GM23338 (cell line): ENCODE data around the gene JAZF1. TPM values are rescaled to one million over a fixed set of nuclear protein-coding genes. Genes with fewer than 3 reads are reported as not detected.

Experiments used
- ATAC-seq: fragments of 200-7000 bp; cut with Tn5 transposase; 3 replicates; pipeline ENCODE4 v1.9.1; 2020
- DNase-seq: peaks from one replicate; pipeline ENCODE4 v3.0.0-alpha.2; 2015; ENCODE audit warnings: low spot score
- H2AFZ ChIP-seq: fragments of 200-600 bp; sonication (generic); 2 replicates; pipeline ENCODE4 v1.8.0; 2016; ENCODE audit warnings: antibody characterized with exemption, mild to moderate bottlenecking, moderate library complexity
- H3F3A ChIP-seq: fragments of 200-600 bp; sonication (generic); replicated peaks from 2 replicates; pipeline ENCODE4 v1.8.0; 2017; ENCODE audit warnings: antibody characterized with exemption, mixed run types, low read depth
- H3K27ac ChIP-seq: fragments of 200-600 bp; sonication (generic); 2 replicates; pipeline ENCODE4 v1.6.1; 2016; ENCODE audit warnings: low read depth
- H3K27me3 ChIP-seq: fragments of 200-600 bp; sonication (generic); 2 replicates; pipeline ENCODE4 v1.8.0; 2016; ENCODE audit warnings: mild to moderate bottlenecking, mixed run types, moderate library complexity; ENCODE audit not compliant: insufficient read depth
- H3K36me3 ChIP-seq: fragments of 200-600 bp; sonication (generic); 2 replicates; pipeline ENCODE4 v1.8.0; 2016; ENCODE audit warnings: mild to moderate bottlenecking; ENCODE audit not compliant: insufficient read depth
- H3K4me1 ChIP-seq: fragments of 200-600 bp; sonication (generic); 2 replicates; pipeline ENCODE4 v1.8.0; 2016; ENCODE audit warnings: mild to moderate bottlenecking, moderate library complexity; ENCODE audit not compliant: insufficient read depth
- H3K4me2 ChIP-seq: fragments of 200-600 bp; sonication (generic); 2 replicates; pipeline ENCODE4 v1.7.1; 2017; ENCODE audit warnings: mixed run types
- H3K4me3 ChIP-seq: fragments of 200-600 bp; sonication (generic); 2 replicates; pipeline ENCODE4 v1.6.1; 2016; ENCODE audit warnings: mixed run types
- H3K79me2 ChIP-seq: fragments of 200-600 bp; sonication (generic); replicated peaks from 2 replicates; pipeline ENCODE4 v1.8.0; 2017; ENCODE audit warnings: mild to moderate bottlenecking; ENCODE audit not compliant: insufficient read depth
- H3K9me2 ChIP-seq: fragments of 200-600 bp; sonication (generic); 2 replicates; pipeline ENCODE4 v1.8.0; 2017; ENCODE audit not compliant: insufficient read depth
- H4K20me1 ChIP-seq: fragments of 200-600 bp; sonication (generic); replicated peaks from 2 replicates; pipeline ENCODE4 v1.8.0; 2017; ENCODE audit warnings: mild to moderate bottlenecking; ENCODE audit not compliant: insufficient read depth
- H3K27ac Mint-ChIP-seq: 2 replicates; pipeline ENCODE4 v1.8.0; 2020; ENCODE audit warnings: inconsistent platforms, mild to moderate bottlenecking, moderate library complexity, mixed read lengths
- H3K27me3 Mint-ChIP-seq: 3 replicates; pipeline ENCODE4 v1.8.0; 2022; ENCODE audit warnings: low read depth, mild to moderate bottlenecking, moderate library complexity, mixed read lengths, inconsistent platforms; ENCODE audit not compliant: insufficient read depth, poor library complexity
- H3K36me3 Mint-ChIP-seq: 3 replicates; pipeline ENCODE4 v1.8.0; 2021; ENCODE audit warnings: low read depth, mild to moderate bottlenecking, inconsistent platforms, moderate library complexity, mixed read lengths
- H3K4me1 Mint-ChIP-seq: 3 replicates; pipeline ENCODE4 v1.8.0; 2020; ENCODE audit warnings: mild to moderate bottlenecking, inconsistent platforms, mixed read lengths
- H3K4me3 Mint-ChIP-seq: 3 replicates; pipeline ENCODE4 v1.8.0; 2021; ENCODE audit warnings: moderate library complexity, mild to moderate bottlenecking, inconsistent platforms, mixed read lengths
- H3K9me3 Mint-ChIP-seq: 3 replicates; pipeline ENCODE4 v1.8.0; 2020; ENCODE audit warnings: moderate library complexity, mild to moderate bottlenecking, inconsistent platforms, mixed read lengths
- CREB1 ChIP-seq: fragments of 250-450 bp; sonication (Bioruptor Pico); IDR thresholded peaks from 2 replicates; pipeline ENCODE4 v1.5.0; 2020; ENCODE audit warnings: low read depth, mild to moderate bottlenecking, moderate library complexity
- ETS1 ChIP-seq: IDR thresholded peaks from 2 replicates; pipeline ENCODE4 v1.6.1; 2016; ENCODE audit warnings: antibody characterized with exemption
- EZH2 ChIP-seq: fragments of 200-600 bp; sonication (generic); IDR thresholded peaks from one replicate; pipeline ENCODE4 v1.8.0; 2017; ENCODE audit warnings: antibody characterized with exemption, mild to moderate bottlenecking, low read depth; ENCODE audit not compliant: unreplicated experiment
- EZH2phosphoT487 ChIP-seq: fragments of 200-600 bp; sonication (generic); IDR thresholded peaks from one replicate; pipeline ENCODE4 v1.8.1; 2018; ENCODE audit warnings: antibody characterized with exemption; ENCODE audit not compliant: unreplicated experiment
- JUNB ChIP-seq: IDR thresholded peaks from one replicate; pipeline ENCODE4 v1.6.1; 2016; ENCODE audit warnings: antibody characterized with exemption; ENCODE audit not compliant: unreplicated experiment
- NANOG ChIP-seq: IDR thresholded peaks from 2 replicates; pipeline ENCODE4 v1.6.1; 2016; ENCODE audit warnings: antibody characterized with exemption, borderline replicate concordance
- POLR2AphosphoS5 ChIP-seq: IDR thresholded peaks from 2 replicates; pipeline ENCODE4 v1.6.1; 2016; ENCODE audit warnings: antibody characterized with exemption, low read depth
- REST ChIP-seq: IDR thresholded peaks from one replicate; pipeline ENCODE4 v1.6.1; 2018; ENCODE audit warnings: antibody characterized with exemption; ENCODE audit not compliant: unreplicated experiment
- STAT1 ChIP-seq: IDR thresholded peaks from one replicate; pipeline ENCODE4 v1.6.1; 2016; ENCODE audit warnings: antibody characterized with exemption; ENCODE audit not compliant: unreplicated experiment
- ZNF114 ChIP-seq: fragments of 250-450 bp; sonication (Bioruptor Pico); IDR thresholded peaks from 2 replicates; pipeline ENCODE4 v1.5.0; 2020; ENCODE audit warnings: mild to moderate bottlenecking, moderate library complexity
- ZNF331 ChIP-seq: fragments of 250-450 bp; sonication (Bioruptor Pico); IDR thresholded peaks from 2 replicates; pipeline ENCODE4 v1.5.0; 2020; ENCODE audit warnings: low read depth, mild to moderate bottlenecking, moderate library complexity
- polyA plus RNA-seq: library from polyadenylated mRNA; unstranded; fragments of >200 nt; fragmentation: Nextera tagmentation; extraction: Ambion mirVana; gene quantifications from 2 replicates; pipeline ENCODE4 v1.2.1, GENCODE V29; 2016
- total RNA-seq: library from RNA; depleted of rRNA; stranded (reverse); fragments of >200 nt; shearing (Covaris generic); gene quantifications from 2 replicates; pipeline ENCODE4 v1.2.3, GENCODE V29; 2014
- TF ChIP-seq, protein P1 (sequence below), 2 experiments: fragments of 200-600 bp in 1 of 2; sonication (generic) in 1 of 2; conservative IDR thresholded peaks; 2 replicates each; pipeline versions ENCODE4 v1.5.1 to v1.6.1; 2016 to 2017; ENCODE audit warnings: antibody characterized with exemption in 2 of 2, low read depth in 2 of 2, mild to moderate bottlenecking in 2 of 2, moderate library complexity in 1 of 2
- TF ChIP-seq, protein P2 (sequence below): fragments of 250-450 bp; sonication (Bioruptor Pico); IDR thresholded peaks from 2 replicates; pipeline ENCODE4 v1.5.0; 2020; ENCODE audit warnings: mild to moderate bottlenecking, moderate library complexity

The JAZF1 gene
- total and polyA plus RNA-seq, 2 experiments from 2014 or later, result 12.2 to 22.2 TPM

DNA sequence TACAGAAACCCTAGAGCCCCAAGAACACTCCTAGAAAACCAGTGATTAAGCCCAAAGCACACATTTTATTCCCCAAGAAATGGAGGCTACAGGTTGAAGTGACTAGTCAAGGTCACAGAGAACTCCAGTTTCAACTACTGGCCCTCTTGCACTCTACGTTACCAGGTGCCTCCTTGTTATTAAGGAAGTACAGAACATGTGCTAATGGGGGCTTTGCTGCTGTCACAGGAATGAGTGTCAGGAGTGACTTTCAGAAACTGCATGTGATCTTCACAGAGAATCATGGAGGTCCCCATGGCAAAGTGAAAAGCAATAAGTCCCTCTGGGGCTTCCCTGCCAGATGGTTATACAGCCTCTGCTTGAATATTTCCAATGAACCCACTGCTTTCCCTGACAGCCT lies 19.3 kb downstream of the JAZF1 start:
- Histone ChIP-seq H4K20me1 (no peaks in the 10 kb centered on the region; the same call in 1 of the 2 replicates), H3K79me2 (peaks cover 67% of the 10 kb centered on the region), H3K4me3 (no peak overlapping the region), H3K9me2 (peaks cover 1% of the 10 kb centered on the region; the same call in 1 of the 2 replicates), H3K36me3 (no peaks in the 10 kb centered on the region), H3K27ac (no peak overlapping the region), H2AFZ (no peak overlapping the region), H3K4me2 (no peak overlapping the region), H3K27me3 (no peaks in the 10 kb centered on the region), H3F3A (no peaks in the 10 kb centered on the region), H3K4me1 (peaks cover 15% of the 10 kb centered on the region; the same call in 1 of the 2 replicates)
- no peak for ATAC-seq
- Mint-ChIP-seq H3K4me1 (peaks cover 11% of the 10 kb centered on the region), H3K27me3 (no peaks in the 10 kb centered on the region), H3K9me3 (no peaks in the 10 kb centered on the region), H3K36me3 (no peaks in the 10 kb centered on the region), H3K27ac (no peak overlapping the region), H3K4me3 (no peak overlapping the region)
- TF ChIP-seq, protein P1, sequence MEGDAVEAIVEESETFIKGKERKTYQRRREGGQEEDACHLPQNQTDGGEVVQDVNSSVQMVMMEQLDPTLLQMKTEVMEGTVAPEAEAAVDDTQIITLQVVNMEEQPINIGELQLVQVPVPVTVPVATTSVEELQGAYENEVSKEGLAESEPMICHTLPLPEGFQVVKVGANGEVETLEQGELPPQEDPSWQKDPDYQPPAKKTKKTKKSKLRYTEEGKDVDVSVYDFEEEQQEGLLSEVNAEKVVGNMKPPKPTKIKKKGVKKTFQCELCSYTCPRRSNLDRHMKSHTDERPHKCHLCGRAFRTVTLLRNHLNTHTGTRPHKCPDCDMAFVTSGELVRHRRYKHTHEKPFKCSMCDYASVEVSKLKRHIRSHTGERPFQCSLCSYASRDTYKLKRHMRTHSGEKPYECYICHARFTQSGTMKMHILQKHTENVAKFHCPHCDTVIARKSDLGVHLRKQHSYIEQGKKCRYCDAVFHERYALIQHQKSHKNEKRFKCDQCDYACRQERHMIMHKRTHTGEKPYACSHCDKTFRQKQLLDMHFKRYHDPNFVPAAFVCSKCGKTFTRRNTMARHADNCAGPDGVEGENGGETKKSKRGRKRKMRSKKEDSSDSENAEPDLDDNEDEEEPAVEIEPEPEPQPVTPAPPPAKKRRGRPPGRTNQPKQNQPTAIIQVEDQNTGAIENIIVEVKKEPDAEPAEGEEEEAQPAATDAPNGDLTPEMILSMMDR (conservative IDR thresholded peaks at IDR 0.05; ENCODE audit: low read depth in 2 of 2), result no peak
- TF ChIP-seq EZH2phosphoT487 (no peak), ZNF331 (CRISPR knock-in tag) (no peak), POLR2AphosphoS5 (no peak), STAT1 (no peak), REST (no peak), EZH2 (no peak), NANOG (no peak), JUNB (no peak), ZNF114 (no peak), CREB1 (CRISPR knock-in tag) (no peak), ETS1 (no peak)
- TF ChIP-seq, protein P2, sequence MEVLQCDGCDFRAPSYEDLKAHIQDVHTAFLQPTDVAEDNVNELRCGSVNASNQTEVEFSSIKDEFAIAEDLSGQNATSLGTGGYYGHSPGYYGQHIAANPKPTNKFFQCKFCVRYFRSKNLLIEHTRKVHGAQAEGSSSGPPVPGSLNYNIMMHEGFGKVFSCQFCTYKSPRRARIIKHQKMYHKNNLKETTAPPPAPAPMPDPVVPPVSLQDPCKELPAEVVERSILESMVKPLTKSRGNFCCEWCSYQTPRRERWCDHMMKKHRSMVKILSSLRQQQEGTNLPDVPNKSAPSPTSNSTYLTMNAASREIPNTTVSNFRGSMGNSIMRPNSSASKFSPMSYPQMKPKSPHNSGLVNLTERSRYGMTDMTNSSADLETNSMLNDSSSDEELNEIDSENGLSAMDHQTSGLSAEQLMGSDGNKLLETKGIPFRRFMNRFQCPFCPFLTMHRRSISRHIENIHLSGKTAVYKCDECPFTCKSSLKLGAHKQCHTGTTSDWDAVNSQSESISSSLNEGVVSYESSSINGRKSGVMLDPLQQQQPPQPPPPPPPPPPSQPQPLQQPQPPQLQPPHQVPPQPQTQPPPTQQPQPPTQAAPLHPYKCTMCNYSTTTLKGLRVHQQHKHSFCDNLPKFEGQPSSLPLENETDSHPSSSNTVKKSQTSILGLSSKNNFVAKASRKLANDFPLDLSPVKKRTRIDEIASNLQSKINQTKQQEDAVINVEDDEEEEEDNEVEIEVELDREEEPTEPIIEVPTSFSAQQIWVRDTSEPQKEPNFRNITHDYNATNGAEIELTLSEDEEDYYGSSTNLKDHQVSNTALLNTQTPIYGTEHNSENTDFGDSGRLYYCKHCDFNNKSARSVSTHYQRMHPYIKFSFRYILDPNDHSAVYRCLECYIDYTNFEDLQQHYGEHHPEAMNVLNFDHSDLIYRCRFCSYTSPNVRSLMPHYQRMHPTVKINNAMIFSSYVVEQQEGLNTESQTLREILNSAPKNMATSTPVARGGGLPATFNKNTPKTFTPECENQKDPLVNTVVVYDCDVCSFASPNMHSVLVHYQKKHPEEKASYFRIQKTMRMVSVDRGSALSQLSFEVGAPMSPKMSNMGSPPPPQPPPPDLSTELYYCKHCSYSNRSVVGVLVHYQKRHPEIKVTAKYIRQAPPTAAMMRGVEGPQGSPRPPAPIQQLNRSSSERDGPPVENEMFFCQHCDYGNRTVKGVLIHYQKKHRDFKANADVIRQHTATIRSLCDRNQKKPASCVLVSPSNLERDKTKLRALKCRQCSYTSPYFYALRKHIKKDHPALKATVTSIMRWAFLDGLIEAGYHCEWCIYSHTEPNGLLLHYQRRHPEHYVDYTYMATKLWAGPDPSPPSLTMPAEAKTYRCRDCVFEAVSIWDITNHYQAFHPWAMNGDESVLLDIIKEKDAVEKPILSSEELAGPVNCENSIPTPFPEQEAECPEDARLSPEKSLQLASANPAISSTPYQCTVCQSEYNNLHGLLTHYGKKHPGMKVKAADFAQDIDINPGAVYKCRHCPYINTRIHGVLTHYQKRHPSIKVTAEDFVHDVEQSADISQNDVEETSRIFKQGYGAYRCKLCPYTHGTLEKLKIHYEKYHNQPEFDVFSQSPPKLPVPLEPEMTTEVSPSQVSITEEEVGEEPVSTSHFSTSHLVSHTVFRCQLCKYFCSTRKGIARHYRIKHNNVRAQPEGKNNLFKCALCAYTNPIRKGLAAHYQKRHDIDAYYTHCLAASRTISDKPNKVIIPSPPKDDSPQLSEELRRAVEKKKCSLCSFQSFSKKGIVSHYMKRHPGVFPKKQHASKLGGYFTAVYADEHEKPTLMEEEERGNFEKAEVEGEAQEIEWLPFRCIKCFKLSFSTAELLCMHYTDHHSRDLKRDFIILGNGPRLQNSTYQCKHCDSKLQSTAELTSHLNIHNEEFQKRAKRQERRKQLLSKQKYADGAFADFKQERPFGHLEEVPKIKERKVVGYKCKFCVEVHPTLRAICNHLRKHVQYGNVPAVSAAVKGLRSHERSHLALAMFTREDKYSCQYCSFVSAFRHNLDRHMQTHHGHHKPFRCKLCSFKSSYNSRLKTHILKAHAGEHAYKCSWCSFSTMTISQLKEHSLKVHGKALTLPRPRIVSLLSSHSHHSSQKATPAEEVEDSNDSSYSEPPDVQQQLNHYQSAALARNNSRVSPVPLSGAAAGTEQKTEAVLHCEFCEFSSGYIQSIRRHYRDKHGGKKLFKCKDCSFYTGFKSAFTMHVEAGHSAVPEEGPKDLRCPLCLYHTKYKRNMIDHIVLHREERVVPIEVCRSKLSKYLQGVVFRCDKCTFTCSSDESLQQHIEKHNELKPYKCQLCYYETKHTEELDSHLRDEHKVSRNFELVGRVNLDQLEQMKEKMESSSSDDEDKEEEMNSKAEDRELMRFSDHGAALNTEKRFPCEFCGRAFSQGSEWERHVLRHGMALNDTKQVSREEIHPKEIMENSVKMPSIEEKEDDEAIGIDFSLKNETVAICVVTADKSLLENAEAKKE (CRISPR knock-in tag), result no peak
- no peak for DNase-seq
